Uterus (tissue), 4 donors: ENCODE measurements around the gene MAD1L1. TPM values are rescaled to one million over a fixed set of nuclear protein-coding genes. Genes with fewer than 3 reads are reported as not detected.

ENCODE experiments used
- DNase-seq, 2 donors: peaks; one replicate each; pipeline ENCODE4 v3.0.0-alpha.2; 2019 to 2020
- H3K27ac ChIP-seq, 2 donors: fragments of 200-600 bp; sonication (generic); 1 replicate in 1 of 2; 2 replicates in 1 of 2; pipeline ENCODE4 v1.5.1; 2016 to 2018
- H3K27me3 ChIP-seq, 2 donors: fragments of 200-600 bp; sonication (generic); one replicate each; pipeline ENCODE4 v1.5.1; 2018 to 2019; ENCODE audit warnings: control low read depth in 1 of 2
- H3K36me3 ChIP-seq, 2 donors: fragments of 200-600 bp; sonication (generic); one replicate each; pipeline ENCODE4 v1.5.1; 2019; ENCODE audit warnings: control low read depth in 1 of 2
- H3K4me1 ChIP-seq, 2 donors: fragments of 200-600 bp; sonication (generic); one replicate each; pipeline ENCODE4 v1.5.1; 2018 to 2019; ENCODE audit warnings: control low read depth in 1 of 2
- H3K4me3 ChIP-seq, 2 donors: fragments of 200-600 bp; sonication (generic); 1 replicate in 1 of 2; 2 replicates in 1 of 2; pipeline ENCODE4 v1.5.1; 2018 to 2019; ENCODE audit warnings: mild to moderate bottlenecking in 1 of 2
- H3K9me3 ChIP-seq, 2 donors: fragments of 200-600 bp; sonication (generic); one replicate each; pipeline ENCODE4 v1.5.1; 2019; ENCODE audit warnings: control low read depth in 1 of 2
- CTCF ChIP-seq, 4 experiments: fragments of 200-600 bp in 2 of 4; fragments of 450-650 bp in 2 of 4; sonication (generic) in 2 of 4; IDR thresholded peaks; one replicate each; pipeline ENCODE4 v1.5.1; 2016 to 2019; ENCODE audit warnings: antibody characterized with exemption in 4 of 4, mild to moderate bottlenecking in 2 of 4, moderate library complexity in 1 of 4
- POLR2A ChIP-seq, 2 donors: fragments of 450-650 bp; IDR thresholded peaks; one replicate each; pipeline ENCODE4 v1.6.1; 2016; ENCODE audit warnings: antibody characterized with exemption in 2 of 2, mild to moderate bottlenecking in 1 of 2, moderate library complexity in 1 of 2
- intact Hi-C: fragments of 100-400 bp; cut with DNase I; formaldehyde crosslinking; loops from one replicate; pipeline ENCODE4 v1.15.1; 2023; ENCODE audit warnings: low total_unique reads
- total RNA-seq, 4 donors: library from RNA; depleted of rRNA in 3 of 4; stranded (reverse); fragments of >200 nt in 3 of 4; gene quantifications; one replicate each; pipeline versions ENCODE4 v1.1.0 to v1.2.4, GENCODE V29; 2014 to 2023
- donor health status: DM: yes; HTN: yes; CAD: no.

Gene MAD1L1
- total RNA-seq, 4 donors from 2014 or later = 13.3 to 37.4 (median 33.1) TPM

- Histone ChIP-seq H3K9me3 (no peaks in the 10 kb centered on the region), H3K36me3 (no peaks in the 10 kb centered on the region), H3K4me1 (no peaks in the 10 kb centered on the region), H3K27me3 (no peaks in the 10 kb centered on the region), H3K27ac (no peak overlapping the region), H3K4me3 (no peak overlapping the region)
- no peak for TF ChIP-seq CTCF (IDR thresholded peaks at IDR 0.05)
- no peak for TF ChIP-seq POLR2A (IDR thresholded peaks at IDR 0.05)
- intact Hi-C loops = no loop called here
- no peak for DNase-seq
These were observed 183.5 kb downstream of the MAD1L1 start for GRCh38 chr7:2049111-2049781.

DNA sequence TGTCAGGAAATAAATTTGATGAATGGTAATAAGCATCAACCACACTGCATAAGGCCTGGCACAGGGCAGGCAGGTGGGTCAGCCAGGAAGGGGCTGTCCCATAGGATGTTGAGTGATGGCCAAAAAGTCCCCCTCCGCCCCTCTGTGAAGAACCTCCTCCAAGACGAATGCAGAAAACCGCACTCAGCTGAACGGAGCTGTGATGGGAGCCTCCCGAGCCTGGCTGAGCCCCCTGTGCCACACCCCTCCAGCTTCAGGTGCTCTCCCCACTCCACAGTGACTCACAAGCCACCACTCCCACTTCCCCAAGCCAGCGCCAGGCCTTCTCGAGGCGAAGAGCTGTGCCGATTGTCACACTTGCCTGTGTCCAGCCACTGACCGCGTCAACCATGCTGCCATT is 184.2 kb downstream of the MAD1L1 start:
- Histone ChIP-seq H3K36me3 (no peaks in the 10 kb centered on the region), H3K9me3 (no peaks in the 10 kb centered on the region), H3K4me3 (no peak overlapping the region), H3K27me3 (no peaks in the 10 kb centered on the region), H3K4me1 (no peaks in the 10 kb centered on the region), H3K27ac (no peak overlapping the region)
- intact Hi-C loops = no loop called here
- no peak for TF ChIP-seq POLR2A (IDR thresholded peaks at IDR 0.05)
- no peak for TF ChIP-seq CTCF (IDR thresholded peaks at IDR 0.05)
- no peak for DNase-seq

GRCh38 chr7:2048006-2048405 is 184.7 kb downstream of the MAD1L1 start:
- TF ChIP-seq POLR2A (IDR thresholded peaks at IDR 0.05) (no peak), CTCF (IDR thresholded peaks at IDR 0.05) (no peak)
- intact Hi-C loops = no loop called here
- no peaks in the 10 kb centered on the region for H3K27me3 ChIP-seq
- no peak overlapping the region for H3K27ac ChIP-seq
- no peaks in the 10 kb centered on the region for H3K36me3 ChIP-seq
- no peaks in the 10 kb centered on the region for H3K9me3 ChIP-seq
- DNase-seq = no peak
- no peak overlapping the region for H3K4me3 ChIP-seq
- H3K4me1 ChIP-seq = no peaks in the 10 kb centered on the region

GRCh38 chr7:2046581-2047565 is 185.9 kb downstream of the MAD1L1 start:
- no peak for DNase-seq
- intact Hi-C loops = no loop called here
- H3K4me3 ChIP-seq = no peak overlapping the region

More at GRCh38 chr7:2046581-2047565, 185.9 kb downstream of the MAD1L1 start:
- no peaks in the 10 kb centered on the region for H3K9me3 ChIP-seq
- no peaks in the 10 kb centered on the region for H3K36me3 ChIP-seq
- TF ChIP-seq CTCF (IDR thresholded peaks at IDR 0.05) (no peak), POLR2A (IDR thresholded peaks at IDR 0.05) (no peak)
- H3K27me3 ChIP-seq = no peaks in the 10 kb centered on the region
- H3K27ac ChIP-seq = no peak overlapping the region
- no peaks in the 10 kb centered on the region for H3K4me1 ChIP-seq
